Measurements from ENCODE around the gene NR2C2.

NR2C2 gene

DNA sequence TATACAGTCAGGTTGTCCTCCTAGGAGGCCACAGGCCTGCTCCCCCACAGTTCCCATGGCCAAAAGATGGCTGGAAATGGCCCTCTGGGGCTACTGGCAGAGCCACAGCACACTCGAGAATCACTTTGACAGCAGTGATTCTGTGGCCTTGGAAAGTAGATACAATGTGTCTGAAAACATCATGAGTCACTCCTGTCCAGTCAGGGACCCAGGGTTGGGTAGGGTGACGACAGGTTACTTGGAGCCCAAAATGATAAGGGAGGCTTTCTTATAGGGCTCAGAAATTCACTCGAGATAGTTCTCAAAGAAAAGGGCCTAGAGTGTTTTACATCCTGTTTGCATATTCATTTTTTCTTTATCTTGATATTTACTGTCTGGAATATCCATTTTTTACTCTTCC, 93.5 kb downstream of the NR2C2 start:
- TF ChIP-seq TAF1 (IDR thresholded peaks at IDR 0.05; ENCODE audit: borderline replicate concordance, insufficient read depth, low read length) (no peak), FOXP2 (optimal IDR thresholded peaks at IDR 0.05; ENCODE audit: borderline replicate concordance, extremely low read depth, extremely low read length, insufficient read depth) (no peak), POLR2AphosphoS5 (IDR thresholded peaks at IDR 0.05; ENCODE audit: low read depth, low read length) (no peak; the same call in 1 of the 2 replicates), SIN3A (IDR thresholded peaks at IDR 0.05; ENCODE audit: borderline replicate concordance, insufficient read depth, low read length) (no peak)
- TF ChIP-seq, protein P1, sequence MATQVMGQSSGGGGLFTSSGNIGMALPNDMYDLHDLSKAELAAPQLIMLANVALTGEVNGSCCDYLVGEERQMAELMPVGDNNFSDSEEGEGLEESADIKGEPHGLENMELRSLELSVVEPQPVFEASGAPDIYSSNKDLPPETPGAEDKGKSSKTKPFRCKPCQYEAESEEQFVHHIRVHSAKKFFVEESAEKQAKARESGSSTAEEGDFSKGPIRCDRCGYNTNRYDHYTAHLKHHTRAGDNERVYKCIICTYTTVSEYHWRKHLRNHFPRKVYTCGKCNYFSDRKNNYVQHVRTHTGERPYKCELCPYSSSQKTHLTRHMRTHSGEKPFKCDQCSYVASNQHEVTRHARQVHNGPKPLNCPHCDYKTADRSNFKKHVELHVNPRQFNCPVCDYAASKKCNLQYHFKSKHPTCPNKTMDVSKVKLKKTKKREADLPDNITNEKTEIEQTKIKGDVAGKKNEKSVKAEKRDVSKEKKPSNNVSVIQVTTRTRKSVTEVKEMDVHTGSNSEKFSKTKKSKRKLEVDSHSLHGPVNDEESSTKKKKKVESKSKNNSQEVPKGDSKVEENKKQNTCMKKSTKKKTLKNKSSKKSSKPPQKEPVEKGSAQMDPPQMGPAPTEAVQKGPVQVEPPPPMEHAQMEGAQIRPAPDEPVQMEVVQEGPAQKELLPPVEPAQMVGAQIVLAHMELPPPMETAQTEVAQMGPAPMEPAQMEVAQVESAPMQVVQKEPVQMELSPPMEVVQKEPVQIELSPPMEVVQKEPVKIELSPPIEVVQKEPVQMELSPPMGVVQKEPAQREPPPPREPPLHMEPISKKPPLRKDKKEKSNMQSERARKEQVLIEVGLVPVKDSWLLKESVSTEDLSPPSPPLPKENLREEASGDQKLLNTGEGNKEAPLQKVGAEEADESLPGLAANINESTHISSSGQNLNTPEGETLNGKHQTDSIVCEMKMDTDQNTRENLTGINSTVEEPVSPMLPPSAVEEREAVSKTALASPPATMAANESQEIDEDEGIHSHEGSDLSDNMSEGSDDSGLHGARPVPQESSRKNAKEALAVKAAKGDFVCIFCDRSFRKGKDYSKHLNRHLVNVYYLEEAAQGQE (IDR thresholded peaks at IDR 0.05; ENCODE audit: insufficient read depth in 1 of 2, low read depth in 2 of 2, low read length in 2 of 2), result no peak

DNA sequence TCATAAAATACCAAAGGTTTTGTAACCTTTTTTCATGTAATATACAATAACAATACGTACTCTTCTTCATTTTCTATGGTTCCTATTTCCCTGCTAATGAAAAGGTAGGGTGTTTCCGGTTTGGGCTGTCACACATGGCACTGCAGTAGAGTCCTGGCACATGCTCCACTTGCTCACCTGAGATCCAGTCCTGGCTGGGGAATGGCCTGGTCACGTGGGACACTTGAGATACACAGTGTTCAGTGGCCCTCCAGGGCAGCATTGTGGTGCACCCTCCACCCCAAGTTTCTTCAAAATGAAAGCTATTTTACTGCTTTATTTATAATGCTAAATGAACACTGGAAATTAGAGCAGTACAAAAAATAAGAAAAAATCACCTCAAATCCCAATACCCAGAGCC, 94.6 kb downstream of the NR2C2 start:
- no peak for TF ChIP-seq POLR2AphosphoS5 (IDR thresholded peaks at IDR 0.05; ENCODE audit: low read depth, low read length)
- TF ChIP-seq SIN3A (IDR thresholded peaks at IDR 0.05; ENCODE audit: borderline replicate concordance, insufficient read depth, low read length), result no peak
- no peak for TF ChIP-seq TAF1 (IDR thresholded peaks at IDR 0.05; ENCODE audit: borderline replicate concordance, insufficient read depth, low read length)
- TF ChIP-seq FOXP2 (optimal IDR thresholded peaks at IDR 0.05; ENCODE audit: borderline replicate concordance, extremely low read depth, extremely low read length, insufficient read depth), result no peak
- TF ChIP-seq, protein P1 (IDR thresholded peaks at IDR 0.05; ENCODE audit: insufficient read depth in 1 of 2, low read depth in 2 of 2, low read length in 2 of 2), result no peak

DNA sequence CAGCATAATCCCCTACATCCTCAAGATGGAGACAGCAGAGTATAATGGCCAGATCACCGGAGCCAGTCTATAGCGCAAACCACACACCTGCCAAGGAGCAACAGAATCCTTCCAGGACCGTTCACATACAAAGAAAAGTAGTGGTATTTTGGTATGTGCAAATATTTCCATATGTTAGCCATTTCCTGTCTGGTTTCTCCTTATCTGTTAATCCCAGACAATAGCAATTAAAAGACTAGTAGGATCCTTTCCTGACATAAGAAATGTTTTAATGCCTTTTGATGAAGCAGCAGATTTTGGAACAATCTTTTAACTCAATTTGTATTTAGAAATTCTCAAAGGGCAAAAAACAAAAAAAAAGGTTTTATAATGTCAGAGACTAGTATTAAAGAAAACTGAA, 95.6 kb downstream of the NR2C2 start:
- TF ChIP-seq SIN3A (IDR thresholded peaks at IDR 0.05; ENCODE audit: borderline replicate concordance, insufficient read depth, low read length) (no peak), FOXP2 (optimal IDR thresholded peaks at IDR 0.05; ENCODE audit: borderline replicate concordance, extremely low read depth, extremely low read length, insufficient read depth) (no peak), POLR2AphosphoS5 (IDR thresholded peaks at IDR 0.05; ENCODE audit: low read depth, low read length) (no peak), TAF1 (IDR thresholded peaks at IDR 0.05; ENCODE audit: borderline replicate concordance, insufficient read depth, low read length) (no peak)

DNA sequence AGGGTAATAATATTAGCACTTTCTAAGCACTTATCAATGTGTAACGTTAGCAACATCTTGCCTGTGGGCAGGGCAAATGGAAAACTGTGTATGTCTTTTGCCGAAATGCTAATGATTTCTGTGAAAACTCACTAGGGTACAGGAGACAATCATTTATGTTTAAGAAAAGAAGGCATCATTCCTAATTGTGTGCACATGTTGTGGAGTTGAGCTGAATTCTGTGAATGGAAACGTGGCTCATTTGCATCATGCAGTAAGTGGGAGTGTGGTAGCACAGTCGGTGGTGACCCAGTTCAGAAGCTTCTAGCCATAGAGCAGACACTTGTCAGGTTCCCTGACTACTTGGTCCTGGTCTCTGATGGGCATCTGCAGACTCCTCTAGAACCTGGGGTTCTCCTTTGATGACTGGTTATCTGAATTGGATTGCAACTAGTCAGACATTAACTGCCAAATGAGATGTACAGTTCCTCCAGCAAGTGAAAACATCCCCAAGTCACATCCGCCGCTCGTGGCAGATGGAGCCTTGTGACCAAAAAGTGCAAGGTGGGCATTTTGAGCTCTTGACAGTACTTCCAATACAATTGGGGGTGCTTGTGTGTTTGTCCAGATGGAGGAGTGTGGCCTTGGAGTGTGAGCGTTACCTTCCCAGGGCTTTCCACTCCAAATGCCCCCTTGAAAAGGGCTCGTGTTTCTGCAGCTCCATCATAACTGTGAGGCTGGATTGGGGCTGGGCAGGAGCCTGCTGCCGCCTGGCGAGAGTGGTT, 96.2 kb downstream of the NR2C2 start:
- no peak for TF ChIP-seq SIN3A (IDR thresholded peaks at IDR 0.05; ENCODE audit: borderline replicate concordance, insufficient read depth, low read length)
- TF ChIP-seq POLR2AphosphoS5 (IDR thresholded peaks at IDR 0.05; ENCODE audit: low read depth, low read length), result peak; percentile 33; the same call in 1 of the 2 replicates

DNA sequence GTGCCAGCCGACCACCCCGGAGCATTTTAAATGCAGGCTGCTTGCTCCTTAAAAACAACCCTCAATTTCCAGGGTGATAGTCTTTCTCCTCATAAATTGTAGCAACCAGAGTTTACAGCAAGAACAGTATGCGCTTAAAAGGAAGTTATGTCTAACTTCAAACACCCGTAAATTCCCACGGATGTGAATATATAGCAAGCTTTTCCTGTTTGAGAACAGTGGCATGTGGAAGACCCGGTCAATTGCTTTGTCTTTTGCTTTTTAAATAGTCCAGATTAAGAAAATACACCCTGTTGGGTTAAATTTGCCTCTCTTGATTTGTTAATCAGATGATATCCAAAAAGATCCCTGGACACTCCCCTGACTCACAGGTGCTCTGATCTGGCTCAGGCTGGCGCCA, 96.9 kb downstream of the NR2C2 start:
- TF ChIP-seq SIN3A (IDR thresholded peaks at IDR 0.05; ENCODE audit: borderline replicate concordance, insufficient read depth, low read length) (no peak), TAF1 (IDR thresholded peaks at IDR 0.05; ENCODE audit: borderline replicate concordance, insufficient read depth, low read length) (no peak), FOXP2 (optimal IDR thresholded peaks at IDR 0.05; ENCODE audit: borderline replicate concordance, extremely low read depth, extremely low read length, insufficient read depth) (no peak), POLR2AphosphoS5 (IDR thresholded peaks at IDR 0.05; ENCODE audit: low read depth, low read length) (no peak)
- TF ChIP-seq, protein P1 (IDR thresholded peaks at IDR 0.05; ENCODE audit: insufficient read depth in 1 of 2, low read depth in 2 of 2, low read length in 2 of 2), result no peak

DNA sequence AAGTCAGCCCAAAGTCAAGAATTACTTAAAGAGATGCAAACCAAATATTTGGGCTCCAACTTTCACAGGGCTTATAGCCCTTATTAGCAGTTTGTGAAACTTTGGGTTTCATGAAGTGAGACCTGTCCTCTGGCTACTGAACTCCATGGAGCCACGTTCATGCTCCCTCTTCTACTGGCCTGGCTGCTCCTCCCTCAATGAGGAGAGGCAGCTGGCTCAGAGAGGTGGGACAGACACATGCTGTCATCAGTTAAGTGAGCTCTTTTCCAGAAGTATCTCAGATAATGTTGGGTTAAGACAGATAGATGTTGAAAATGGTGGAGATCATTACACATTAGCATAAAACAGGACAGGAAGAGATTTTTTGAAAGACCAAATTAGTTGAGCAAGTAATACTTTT, 98.3 kb downstream of the NR2C2 start:
- TF ChIP-seq TAF1 (IDR thresholded peaks at IDR 0.05; ENCODE audit: borderline replicate concordance, insufficient read depth, low read length) (no peak), POLR2AphosphoS5 (IDR thresholded peaks at IDR 0.05; ENCODE audit: low read depth, low read length) (no peak), FOXP2 (optimal IDR thresholded peaks at IDR 0.05; ENCODE audit: borderline replicate concordance, extremely low read depth, extremely low read length, insufficient read depth) (no peak)
